ENCODE results near the gene ALDOA.

ALDOA gene

DNA sequence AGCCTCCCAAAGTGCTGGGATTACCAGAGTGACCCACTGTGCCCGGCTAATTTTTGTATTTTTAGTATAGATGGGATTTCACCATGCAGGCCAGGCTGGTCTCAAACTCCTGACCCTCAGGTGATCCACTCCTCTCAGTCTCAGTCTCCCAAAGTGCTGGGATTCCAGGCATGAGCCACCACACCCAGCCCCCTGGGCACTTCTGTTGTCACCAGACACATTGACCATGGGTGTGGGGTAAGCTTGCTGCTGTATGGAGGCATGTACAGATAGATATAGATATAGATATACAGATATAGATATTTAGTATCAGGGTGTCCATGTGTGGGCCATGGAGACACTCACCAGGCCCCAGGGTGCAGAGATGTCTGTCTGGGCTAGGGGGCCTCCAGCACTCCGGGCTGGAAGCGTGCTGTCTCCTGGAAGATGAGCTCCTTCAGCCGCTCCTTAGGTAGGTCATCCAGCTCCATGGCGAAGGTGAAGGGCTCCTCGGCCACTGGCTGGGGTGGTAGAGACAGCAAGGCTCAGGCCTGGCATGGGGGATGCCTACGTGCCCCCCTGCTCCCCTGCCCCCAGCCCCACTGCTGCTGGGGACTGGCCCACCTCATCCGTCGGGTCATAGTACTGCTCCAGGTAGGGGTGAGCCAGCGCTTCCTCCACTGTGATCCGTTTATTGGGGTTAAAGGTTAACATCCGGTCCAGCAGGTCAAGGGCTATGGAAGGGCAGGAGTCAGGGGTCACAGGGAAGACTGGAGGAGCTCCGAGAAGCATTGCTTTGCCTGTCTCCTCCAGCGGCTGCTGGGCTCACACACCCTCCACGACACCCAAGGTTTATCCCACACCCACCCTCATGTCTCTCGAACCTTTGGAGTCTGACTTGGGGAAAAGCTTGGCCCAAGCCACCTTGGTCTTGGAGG is 51.0 kb downstream of the ALDOA start:
- no peak for DNase-seq (ENCODE audit: low read depth)

DNA sequence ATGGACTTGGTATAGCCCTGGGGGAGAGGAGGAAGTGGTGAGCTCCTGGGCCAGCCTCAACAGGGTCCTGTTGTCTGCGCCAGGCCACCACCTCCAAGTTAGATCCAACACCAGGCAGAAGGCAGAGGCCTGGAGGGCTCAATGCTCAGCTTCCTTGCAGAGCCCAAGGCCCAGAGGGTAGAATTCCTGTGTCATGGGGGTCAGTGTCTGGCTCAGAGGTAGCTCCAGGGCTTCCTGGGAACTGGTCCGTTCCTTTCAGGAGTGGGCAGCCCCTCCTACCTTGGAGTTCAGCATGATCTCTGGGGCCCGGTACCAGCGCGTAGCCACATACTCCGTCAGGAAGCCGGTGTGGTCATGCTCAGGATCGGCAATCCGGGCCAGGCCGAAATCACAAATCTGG is 52.2 kb downstream of the ALDOA start:
- no peak for DNase-seq (ENCODE audit: low read depth)

DNA sequence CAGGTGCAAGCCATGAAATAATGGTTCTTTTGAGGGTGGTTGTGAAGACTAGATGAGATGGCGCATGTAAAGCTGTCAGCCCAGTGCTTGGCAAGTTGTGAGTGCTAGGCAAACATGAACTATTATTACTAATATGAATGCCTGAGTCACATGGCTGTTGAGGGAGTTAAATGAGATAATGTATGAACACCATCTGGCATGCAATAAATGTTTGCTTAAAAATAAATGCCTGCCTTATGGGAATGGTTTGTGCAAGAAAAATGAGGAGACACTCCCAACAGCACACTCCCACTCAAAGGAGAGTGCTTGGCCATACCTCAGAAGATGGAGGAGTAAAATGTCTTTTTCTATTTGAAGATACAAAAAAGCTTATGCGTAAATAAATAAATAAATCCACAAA is 53.9 kb downstream of the ALDOA start:
- no peak for DNase-seq (ENCODE audit: low read depth)
